GM06990 (cell line): Measurements from ENCODE around the gene KMT2D.

ENCODE experiments used
- DNase-seq: peaks from one replicate; pipeline ENCODE4 v3.0.0-alpha.2; 2011; ENCODE audit not compliant: insufficient read length; ENCODE audit errors: extremely low read depth
- H3K27me3 ChIP-seq: replicated peaks from 2 replicates; pipeline ENCODE4 v1.6.0; 2011; ENCODE audit warnings: low read length; ENCODE audit not compliant: control insufficient read depth, insufficient read depth
- H3K36me3 ChIP-seq: 2 replicates; pipeline ENCODE4 v1.5.1; 2011; ENCODE audit warnings: low read length; ENCODE audit not compliant: control insufficient read depth, insufficient read depth
- H3K4me3 ChIP-seq: replicated peaks from 2 replicates; pipeline ENCODE4 v1.5.1; 2011; ENCODE audit warnings: low read depth, mild to moderate bottlenecking, control low read depth, low read length
- CTCF ChIP-seq: IDR thresholded peaks from 2 replicates; pipeline ENCODE4 v1.5.1; 2011; ENCODE audit warnings: low read length, control low read depth, mild to moderate bottlenecking, inconsistent platforms; ENCODE audit not compliant: insufficient read depth, poor library complexity, severe bottlenecking

The KMT2D gene

DNA sequence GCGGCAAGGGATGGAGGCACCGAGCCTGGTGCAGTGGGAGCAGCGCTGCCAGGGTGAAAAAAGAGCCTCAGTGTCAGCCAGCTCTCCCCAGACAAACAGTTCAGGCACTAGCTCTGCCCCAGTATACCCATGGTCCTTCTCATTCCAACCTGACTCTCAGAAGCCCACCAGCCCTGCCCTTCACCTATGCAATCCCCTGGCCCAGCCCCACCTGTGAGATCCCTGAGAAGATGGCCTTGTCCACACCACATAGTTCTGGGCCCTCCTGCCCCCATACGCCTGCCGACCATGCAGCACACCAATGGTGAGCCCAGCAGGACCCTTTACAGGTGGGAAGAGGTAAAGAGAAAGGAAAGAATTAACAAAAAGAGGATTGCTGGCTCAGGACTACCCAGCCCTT lies 6.5 kb downstream of the KMT2D start:
- peaks cover 46% of the 10 kb centered on the region for H3K36me3 ChIP-seq
- DNase-seq: no peak
- TF ChIP-seq CTCF: no peak

GRCh38 chr12:49052451-49053208 lies 8.0 kb downstream of the KMT2D start:
- peaks cover 60% of the 10 kb centered on the region for H3K36me3 ChIP-seq
- no peak overlapping the region for H3K4me3 ChIP-seq
- no peaks in the 10 kb centered on the region for H3K27me3 ChIP-seq
- no peak for DNase-seq
- TF ChIP-seq CTCF: no peak

More for the DNA sequence above, 6.5 kb downstream of the KMT2D start:
- H3K4me3 ChIP-seq: no peak overlapping the region
- H3K27me3 ChIP-seq: no peaks in the 10 kb centered on the region

DNA sequence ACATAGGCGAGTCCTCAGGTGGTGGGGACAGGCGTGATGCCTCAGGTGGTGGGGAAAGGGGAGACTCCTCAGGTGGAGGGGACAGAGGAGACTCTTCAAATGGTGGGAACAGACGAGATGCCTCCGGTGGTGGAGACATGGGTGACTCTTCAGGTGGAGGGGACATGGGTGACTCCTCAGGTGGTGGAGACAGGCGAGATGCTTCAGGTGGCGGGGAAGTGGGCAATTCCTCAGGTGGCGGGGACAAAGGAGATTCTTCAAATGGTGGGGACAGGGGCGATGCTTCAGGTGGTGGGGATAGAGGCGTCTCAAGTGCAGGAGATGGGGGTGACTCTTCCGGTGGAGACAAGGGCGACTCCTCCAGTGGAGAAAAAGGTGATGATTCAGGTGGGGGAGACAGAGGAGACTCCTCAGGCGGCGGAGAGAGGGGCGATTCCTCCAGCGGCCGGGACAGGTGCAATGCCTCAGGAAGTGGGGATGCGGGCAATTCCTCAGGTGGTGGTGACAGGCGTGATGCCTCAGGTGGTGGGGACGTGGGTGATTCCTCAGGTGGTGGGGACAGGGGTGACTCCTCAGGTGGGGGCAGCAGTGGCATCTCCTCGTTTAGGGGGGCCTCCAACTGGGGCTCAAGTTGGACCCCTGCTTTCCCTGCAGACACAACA lies 8.7 kb downstream of the KMT2D start:
- TF ChIP-seq CTCF: no peak
- Histone ChIP-seq H3K4me3 (no peak overlapping the region), H3K36me3 (peaks cover 65% of the 10 kb centered on the region), H3K27me3 (no peaks in the 10 kb centered on the region)
- DNase-seq: no peak

DNA sequence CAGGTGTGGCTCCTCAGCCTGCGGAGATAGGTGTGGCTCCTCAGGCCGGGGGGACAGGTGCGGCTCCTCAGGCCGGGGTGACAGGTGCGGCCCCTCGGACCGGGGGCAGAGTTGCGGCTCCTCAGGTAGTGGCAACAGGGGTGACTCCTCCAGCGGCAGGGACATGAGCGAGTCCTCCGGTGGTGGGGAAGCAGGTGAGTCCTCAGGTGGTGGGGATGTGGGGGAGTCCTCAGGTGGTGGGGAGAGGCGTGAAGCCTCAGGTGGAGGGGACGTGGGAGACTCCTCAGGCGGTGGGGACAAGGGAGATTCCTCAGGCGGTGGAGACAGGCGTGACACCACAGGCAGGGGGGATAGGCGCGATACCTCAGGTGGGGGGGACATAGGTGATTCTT lies 9.2 kb downstream of the KMT2D start:
- no peak for TF ChIP-seq CTCF
- no peak overlapping the region for H3K4me3 ChIP-seq
- no peak for DNase-seq
- H3K27me3 ChIP-seq: no peaks in the 10 kb centered on the region
- H3K36me3 ChIP-seq: peaks cover 68% of the 10 kb centered on the region

DNA sequence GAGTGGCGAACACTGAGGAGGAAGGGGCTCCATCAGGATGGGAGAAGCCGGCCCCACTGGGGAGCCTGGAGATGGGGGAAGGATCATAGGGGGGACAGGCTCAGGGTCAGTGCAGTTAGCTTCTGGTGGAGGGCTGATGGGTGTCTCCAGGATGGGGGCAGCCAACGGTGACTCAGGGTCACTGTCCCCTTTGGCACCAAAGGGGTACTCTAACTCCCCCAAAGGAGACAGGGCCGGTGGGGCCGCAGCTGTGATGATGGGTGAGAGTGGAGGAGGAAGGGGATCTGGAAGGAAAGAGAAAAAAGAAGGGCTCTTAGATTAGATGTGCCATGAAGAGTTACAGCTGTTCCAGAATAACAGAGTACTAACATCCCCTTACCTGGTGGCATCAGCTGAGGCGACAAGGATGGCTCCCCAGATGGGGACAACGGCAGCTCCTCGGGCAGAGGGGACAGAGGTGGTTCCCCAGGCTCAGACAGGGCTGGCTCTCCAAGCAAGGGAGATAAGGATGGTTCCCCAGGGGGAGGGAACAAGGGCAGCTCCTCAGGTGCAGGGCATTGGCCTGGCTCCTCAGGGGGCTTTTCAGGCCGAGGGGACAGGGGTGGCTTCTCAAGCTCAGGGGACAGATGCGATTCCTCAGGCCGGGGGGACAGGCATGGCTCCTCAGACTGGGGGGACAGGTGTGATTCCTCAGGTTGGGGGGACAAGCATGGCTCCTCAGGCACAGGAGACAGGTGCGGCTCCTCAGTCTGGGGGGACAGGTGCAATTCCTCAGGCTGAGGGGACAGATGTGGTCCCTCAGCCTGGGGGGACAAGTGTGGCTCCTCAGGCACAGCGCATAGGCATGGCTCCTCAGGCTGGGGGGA lies 9.9 kb downstream of the KMT2D start:
- no peak for DNase-seq
- H3K4me3 ChIP-seq: no peak overlapping the region
- peaks cover 74% of the 10 kb centered on the region for H3K36me3 ChIP-seq
- no peak for TF ChIP-seq CTCF
- H3K27me3 ChIP-seq: no peaks in the 10 kb centered on the region
